ENCODE measurements around the gene SRGAP2. TPM values are rescaled to one million over a fixed set of nuclear protein-coding genes. Genes with fewer than 3 reads are reported as not detected.
A peak's percentile ranks its signal among the peaks of the same experiment; 100 is the strongest.
"Not testable (repeated sequence)": the region's sequence is repeated elsewhere in the genome, so short reads cannot be mapped to it uniquely, and the experiment has no call there.

Gene SRGAP2
- total RNA-seq (2011; cell fraction: chromatin; rRNA removed; ENCODE audit: low replicate concordance), result 121 and 136 TPM in 2 replicates
- total RNA-seq (2011; cell fraction: nucleolus; rRNA removed), result 59.9 and 74.1 TPM in 2 replicates
- total RNA-seq (2011; cell fraction: nucleoplasm; rRNA removed), result 101 and 123 TPM in 2 replicates
- total RNA-seq (2014; rRNA removed), result 29.2 and 35.6 TPM in 2 replicates
- total RNA-seq (2014; rRNA removed; fragmentation: Illumina TruSeq; extraction: Trizol), result 15.3 and 15.6 TPM in 2 replicates
- total RNA-seq (2015; rRNA removed; fragmentation: Illumina TruSeq; extraction: Trizol), result 14.9 TPM in 2 replicates
- total RNA-seq (2021), result 50.7 and 54.7 TPM in 2 replicates
- polyA plus RNA-seq (2011; rRNA removed), result 10.5 and 12.5 TPM in 2 replicates
- polyA plus RNA-seq (2011; cell fraction: cytosol; rRNA removed), result 15.0 and 17.1 TPM in 2 replicates
- polyA plus RNA-seq (2011; cell fraction: nucleus; rRNA removed), result 37.9 and 70.6 TPM in 2 replicates
- 24.1 and 37.6 TPM in 2 replicates for polyA plus RNA-seq (2012)
- 23.8 and 26.3 TPM in 2 replicates for polyA plus RNA-seq (2014; fragmentation: Illumina TruSeq; extraction: Trizol)
- 1 to 10 TPM; 4.1 to 5.3 TPM for polyA plus RNA-seq (2014; fragmentation: Nextera tagmentation; extraction: Ambion mirVana)
- polyA plus RNA-seq (2014; rRNA removed), result 19.1 and 22.0 TPM in 2 replicates
- 32.8 and 33.5 TPM in 2 replicates for polyA minus RNA-seq (2011; rRNA and poly(A)+ RNA removed)
- 19.7 and 34.8 TPM in 2 replicates for polyA minus RNA-seq (2011; cell fraction: cytosol; rRNA and poly(A)+ RNA removed)
- polyA minus RNA-seq (2011; cell fraction: nucleus; rRNA and poly(A)+ RNA removed), result 46.9 and 53.1 TPM in 2 replicates
- percentile 69 among the genes with signal in this experiment for Bru-seq, nascent RNA
- BruChase-seq, experiment 1, labeled RNA remaining after a 2-hour chase, result percentile 67 among the genes with signal in this experiment
- BruChase-seq, experiment 2, labeled RNA remaining after a 6-hour chase, result percentile 65 among the genes with signal in this experiment
- long read RNA-seq, experiment 1, full-length matches to known transcripts, result 2 of 11 reads
- long read RNA-seq, experiment 1, partial matches to known transcripts, result 2 of 11 reads
- long read RNA-seq, experiment 1, other reads (novel, unspliced or antisense), result 7 of 11 reads
- long read RNA-seq, experiment 2, partial matches to known transcripts, result 5 of 20 reads
- long read RNA-seq, experiment 2, other reads (novel, unspliced or antisense), result 14 of 20 reads
- long read RNA-seq, experiment 3, full-length matches to known transcripts, result 1 of 3 reads
- long read RNA-seq, experiment 3, partial matches to known transcripts, result 1 of 3 reads
- long read RNA-seq, experiment 3, other reads (novel, unspliced or antisense), result 1 of 3 reads

DNA sequence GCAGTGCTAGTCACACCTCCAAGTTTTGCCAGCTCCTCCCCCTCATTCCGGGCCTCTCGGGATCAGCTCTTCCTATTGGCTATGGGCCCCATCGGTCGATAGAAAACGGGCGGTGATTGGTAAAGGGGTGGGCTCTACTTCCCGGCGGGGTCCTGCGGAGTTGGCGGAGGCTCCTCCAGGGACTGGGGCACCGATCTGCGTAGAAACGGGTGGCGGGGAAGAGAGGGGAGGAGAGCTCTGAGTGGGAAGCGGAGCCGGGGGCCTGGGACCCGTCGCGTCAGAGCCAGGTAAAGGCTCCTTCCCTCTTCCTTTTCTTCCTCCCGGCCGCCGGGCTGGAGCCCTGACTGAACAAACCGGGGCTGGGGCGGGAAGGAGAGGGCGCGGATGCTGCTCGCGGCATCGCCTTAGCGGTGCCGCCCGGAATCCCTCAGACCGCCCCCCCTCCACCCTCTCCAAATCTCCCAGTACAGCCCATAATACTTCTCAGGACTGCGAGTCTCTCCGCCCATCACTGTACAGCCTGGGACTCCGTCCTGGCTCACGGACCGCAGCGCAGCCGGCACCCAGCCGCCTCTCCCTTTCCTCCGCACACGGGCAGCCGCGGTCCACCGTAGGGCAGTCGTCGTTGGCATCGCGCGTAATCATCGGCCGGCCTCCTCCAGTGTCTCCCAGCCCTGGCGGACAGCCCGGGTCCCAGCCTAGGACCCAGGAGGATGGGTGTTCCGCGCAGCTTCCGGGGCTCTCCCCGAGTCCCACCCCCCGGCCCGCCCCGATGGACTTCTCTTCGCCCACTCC is at the start of gene SRGAP2:
TSS of gene SRGAP2 (plus strand) at position 178 of the 795 bp plus-strand sequence. CDS start 2,430 bp downstream, outside the sequence.
- DNase-seq (ENCODE audit: extremely low read depth in 1 of 4, low spot score in 3 of 4) (peak in 1 of 4 experiments; percentile 64), ATAC-seq (peak; percentile 83)
- H4K20me1 ChIP-seq (replicated peaks; ENCODE audit: control insufficient read depth, insufficient read depth, low read length); in situ Hi-C loops (cut with MboI); H3K27ac ChIP-seq (ENCODE audit: extremely low read depth, low read depth, low read length); H2AFZ ChIP-seq (ENCODE audit: low read depth, low read length); H3K79me2 ChIP-seq (ENCODE audit: control insufficient read depth, insufficient read depth, low read length); H3K9me1 ChIP-seq (ENCODE audit: control insufficient read depth, insufficient read depth, low read length); intact Hi-C loops (cut with micrococcal nuclease); H3K36me3 ChIP-seq (ENCODE audit: control insufficient read depth, insufficient read depth, low read length); H3K9me3 ChIP-seq (replicated peaks; ENCODE audit: control insufficient read depth, insufficient read depth, low read depth, low read length); CTCF ChIA-PET (ENCODE audit: low intra/inter-chr PET ratio); FAIRE-seq; H3K4me1 ChIP-seq (replicated peaks in 1 of 2; ENCODE audit: control insufficient read depth in 2 of 2, insufficient read depth in 2 of 2, low read length in 2 of 2); H3K27me3 ChIP-seq (ENCODE audit: control insufficient read depth in 2 of 2, insufficient read depth in 2 of 2, low read length in 2 of 2); POLR2A ChIA-PET: not testable (repeated sequence)
- TF ChIP-seq, protein P1, sequence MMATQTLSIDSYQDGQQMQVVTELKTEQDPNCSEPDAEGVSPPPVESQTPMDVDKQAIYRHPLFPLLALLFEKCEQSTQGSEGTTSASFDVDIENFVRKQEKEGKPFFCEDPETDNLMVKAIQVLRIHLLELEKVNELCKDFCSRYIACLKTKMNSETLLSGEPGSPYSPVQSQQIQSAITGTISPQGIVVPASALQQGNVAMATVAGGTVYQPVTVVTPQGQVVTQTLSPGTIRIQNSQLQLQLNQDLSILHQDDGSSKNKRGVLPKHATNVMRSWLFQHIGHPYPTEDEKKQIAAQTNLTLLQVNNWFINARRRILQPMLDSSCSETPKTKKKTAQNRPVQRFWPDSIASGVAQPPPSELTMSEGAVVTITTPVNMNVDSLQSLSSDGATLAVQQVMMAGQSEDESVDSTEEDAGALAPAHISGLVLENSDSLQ (IDR thresholded peaks at IDR 0.05), result peak; percentile 58; the same call in 1 of the 2 replicates
- TF ChIP-seq HNRNPLL (IDR thresholded peaks at IDR 0.05; ENCODE audit: low read depth, low read length, poor library complexity, severe bottlenecking), result peak; percentile 94
- TF ChIP-seq, protein P2, sequence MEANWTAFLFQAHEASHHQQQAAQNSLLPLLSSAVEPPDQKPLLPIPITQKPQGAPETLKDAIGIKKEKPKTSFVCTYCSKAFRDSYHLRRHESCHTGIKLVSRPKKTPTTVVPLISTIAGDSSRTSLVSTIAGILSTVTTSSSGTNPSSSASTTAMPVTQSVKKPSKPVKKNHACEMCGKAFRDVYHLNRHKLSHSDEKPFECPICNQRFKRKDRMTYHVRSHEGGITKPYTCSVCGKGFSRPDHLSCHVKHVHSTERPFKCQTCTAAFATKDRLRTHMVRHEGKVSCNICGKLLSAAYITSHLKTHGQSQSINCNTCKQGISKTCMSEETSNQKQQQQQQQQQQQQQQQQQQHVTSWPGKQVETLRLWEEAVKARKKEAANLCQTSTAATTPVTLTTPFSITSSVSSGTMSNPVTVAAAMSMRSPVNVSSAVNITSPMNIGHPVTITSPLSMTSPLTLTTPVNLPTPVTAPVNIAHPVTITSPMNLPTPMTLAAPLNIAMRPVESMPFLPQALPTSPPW (CRISPR knock-in tag; IDR thresholded peaks at IDR 0.05), result peak; percentile 44; the same call in 1 of the 2 replicates
- peak within 1 kb of the TSS; percentile 46; the same call in 1 of the 2 replicates for H3K4me2 ChIP-seq (ENCODE audit: insufficient read depth, low read length)
- peak within 1 kb of the TSS in 1 of 2 experiments; percentile 82; a peak in 2 of 4 replicates for H3K9ac ChIP-seq (ENCODE audit: insufficient read depth in 1 of 2, low read depth in 2 of 2, low read length in 2 of 2)
- 0% methylated on average over 1 of the region's 63 CpGs for WGBS (ENCODE audit: insufficient coverage, low coverage, missing lambda C conversion rate)
- peak within 1 kb of the TSS; percentile 50 for H3K4me3 ChIP-seq
- BruUV-seq (replicated peaks), result TSS peak; percentile 59

DNA sequence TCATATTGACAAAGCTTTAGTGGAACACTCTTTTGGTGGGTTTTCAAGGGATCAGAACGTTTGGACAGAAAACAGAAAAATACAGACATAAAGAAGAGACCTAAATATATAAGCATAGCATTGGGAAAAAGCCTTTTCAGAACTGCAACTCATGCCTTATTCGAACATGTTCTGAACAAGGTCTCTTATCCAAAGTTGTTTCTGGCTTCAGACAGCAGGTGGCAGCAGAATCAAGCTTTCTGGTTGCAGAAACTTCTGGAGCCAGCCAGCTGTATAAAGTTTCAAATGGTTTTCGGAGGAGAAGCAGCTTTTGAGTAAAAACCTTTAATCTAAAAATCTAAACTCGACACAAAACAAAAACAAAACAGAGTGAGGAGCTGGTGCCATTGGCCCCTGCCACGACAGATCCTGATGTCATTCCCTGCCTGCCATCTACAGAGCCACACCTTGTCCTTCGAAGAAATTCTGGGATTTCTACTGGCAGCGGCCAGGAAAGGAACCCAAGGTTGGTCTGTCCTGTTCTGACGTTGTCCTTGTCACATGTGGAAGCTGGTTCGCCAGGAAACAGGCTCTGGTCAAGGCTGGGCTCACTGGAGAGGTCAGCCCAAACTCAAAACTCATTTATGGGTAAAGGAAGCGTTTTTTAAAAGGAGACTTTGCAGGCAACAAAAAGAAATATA is 35.9 kb upstream of the SRGAP2 start:
- WGBS (ENCODE audit: insufficient coverage, low coverage, missing lambda C conversion rate), result 28% methylated on average over 4 of the region's 10 CpGs
- H2AFZ ChIP-seq (ENCODE audit: low read depth, low read length); H3K36me3 ChIP-seq (ENCODE audit: control insufficient read depth, insufficient read depth, low read length); H3K4me2 ChIP-seq (ENCODE audit: insufficient read depth, low read length); H3K27ac ChIP-seq (ENCODE audit: extremely low read depth, low read depth, low read length); POLR2A ChIA-PET; intact Hi-C loops (cut with micrococcal nuclease); H3K9me3 ChIP-seq (replicated peaks; ENCODE audit: control insufficient read depth, insufficient read depth, low read depth, low read length); H3K79me2 ChIP-seq (ENCODE audit: control insufficient read depth, insufficient read depth, low read length); H3K27me3 ChIP-seq (ENCODE audit: control insufficient read depth in 2 of 2, insufficient read depth in 2 of 2, low read length in 2 of 2); H4K20me1 ChIP-seq (replicated peaks; ENCODE audit: control insufficient read depth, insufficient read depth, low read length); H3K4me1 ChIP-seq (replicated peaks in 1 of 2; ENCODE audit: control insufficient read depth in 2 of 2, insufficient read depth in 2 of 2, low read length in 2 of 2); H3K9ac ChIP-seq (ENCODE audit: insufficient read depth in 1 of 2, low read depth in 2 of 2, low read length in 2 of 2); H3K4me3 ChIP-seq; FAIRE-seq; H3K9me1 ChIP-seq (ENCODE audit: control insufficient read depth, insufficient read depth, low read length); DNase-seq (ENCODE audit: extremely low read depth in 1 of 4, low spot score in 3 of 4); CTCF ChIA-PET (ENCODE audit: low intra/inter-chr PET ratio); BruUV-seq (replicated peaks): not testable (repeated sequence)
- peak; percentile 90 for ATAC-seq
- in situ Hi-C loops (cut with MboI), result loop anchor here (10.0 to 25.0 kb wide), 2 partner anchors 287 to 420 kb away; no protein-coding TSS in a partner anchor
